HG03060 (cell line): Measurements from ENCODE around the gene ZNF396.

Experiments
- ATAC-seq: cut with Tn5 transposase; IDR thresholded peaks from one replicate; pipeline ENCODE4 v1.9.1; 2021; ENCODE audit warnings: low read depth, moderate number of reproducible peaks; ENCODE audit not compliant: unreplicated experiment

The ZNF396 gene

GRCh38 chr18:35343488-35343935 is 33.6 kb downstream of the ZNF396 start:
- ATAC-seq: no peak

DNA sequence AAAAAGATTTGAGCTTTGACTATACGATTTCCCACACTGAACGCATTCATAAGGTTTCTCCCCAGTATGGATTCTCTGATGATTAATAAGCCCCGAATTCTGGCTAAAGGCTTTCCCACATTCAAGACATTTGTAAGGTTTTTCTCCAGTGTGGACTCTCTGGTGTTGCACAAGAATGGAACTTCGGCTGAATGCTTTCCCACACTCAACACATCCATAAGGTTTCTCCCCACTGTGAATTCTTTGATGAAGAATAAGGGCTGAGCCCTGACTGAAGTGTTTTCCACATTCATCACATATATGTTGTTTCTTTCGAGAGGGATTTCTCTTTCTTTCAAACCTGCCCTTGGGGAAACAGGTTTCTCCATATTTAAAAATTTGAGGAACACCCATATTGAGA is 39.9 kb downstream of the ZNF396 start:
- no peak for ATAC-seq

GRCh38 chr18:35335866-35336265 is 41.3 kb downstream of the ZNF396 start:
- no peak for ATAC-seq

DNA sequence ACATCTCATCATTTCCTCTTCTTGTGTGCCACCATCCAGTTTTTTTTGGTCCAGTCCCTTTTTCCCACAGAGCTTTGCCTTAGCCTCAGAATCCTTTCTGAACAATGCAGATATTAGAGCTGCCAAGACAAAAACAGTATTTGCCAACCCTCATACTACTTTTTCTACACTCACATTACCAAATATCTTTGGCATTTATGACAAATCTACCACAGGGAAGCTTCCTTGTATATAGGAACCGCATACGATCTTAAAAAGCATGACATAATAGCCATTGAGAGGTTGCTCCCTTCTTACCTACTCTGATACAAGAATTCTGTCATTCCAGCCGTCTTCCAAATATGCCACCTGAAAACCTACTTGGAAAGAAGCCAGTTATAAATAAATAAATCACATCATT is 42.3 kb downstream of the ZNF396 start:
- no peak for ATAC-seq

DNA sequence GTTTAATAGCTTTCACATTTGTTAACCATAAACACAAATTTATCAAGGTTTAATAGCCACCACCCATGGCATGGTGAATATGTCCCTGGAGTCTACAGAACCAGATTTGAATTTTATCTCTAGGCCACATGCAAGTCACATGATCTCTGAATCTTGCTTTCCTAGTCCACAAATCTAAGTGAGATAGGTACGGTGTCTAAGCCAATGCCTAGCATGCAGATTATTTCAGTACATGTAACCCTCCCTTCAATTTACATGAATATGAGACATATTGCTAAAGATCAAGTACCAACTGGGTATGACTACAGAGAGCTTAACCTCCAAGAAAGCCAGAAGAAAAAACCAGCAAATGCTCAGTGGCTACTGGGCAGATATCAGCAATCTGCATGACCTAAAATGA is 42.9 kb downstream of the ZNF396 start:
- ATAC-seq: no peak

- ATAC-seq: no peak
Measured at GRCh38 chr18:35331367-35332087, 45.6 kb downstream of the ZNF396 start.

DNA sequence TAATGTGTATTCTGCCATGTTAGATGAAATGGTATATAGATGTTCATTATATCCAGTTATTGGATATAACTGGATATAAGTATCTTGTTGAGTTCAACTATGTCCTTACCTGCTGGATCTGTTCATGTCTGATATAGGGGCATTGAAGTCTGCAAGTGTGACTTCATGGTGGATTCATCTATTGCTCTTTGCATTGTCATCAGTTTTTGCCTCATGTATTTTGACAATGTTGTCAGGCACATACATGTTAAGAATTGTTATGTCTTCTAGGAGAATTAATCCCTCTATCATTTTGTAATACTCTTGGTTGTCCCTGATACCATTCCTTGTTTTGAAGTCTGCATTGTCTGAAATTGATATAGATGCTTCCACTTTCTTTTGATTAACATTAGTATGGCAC is 48.3 kb downstream of the ZNF396 start:
- ATAC-seq: no peak

- no peak for ATAC-seq
Measured at GRCh38 chr18:35326695-35327387, 50.3 kb downstream of the ZNF396 start.

DNA sequence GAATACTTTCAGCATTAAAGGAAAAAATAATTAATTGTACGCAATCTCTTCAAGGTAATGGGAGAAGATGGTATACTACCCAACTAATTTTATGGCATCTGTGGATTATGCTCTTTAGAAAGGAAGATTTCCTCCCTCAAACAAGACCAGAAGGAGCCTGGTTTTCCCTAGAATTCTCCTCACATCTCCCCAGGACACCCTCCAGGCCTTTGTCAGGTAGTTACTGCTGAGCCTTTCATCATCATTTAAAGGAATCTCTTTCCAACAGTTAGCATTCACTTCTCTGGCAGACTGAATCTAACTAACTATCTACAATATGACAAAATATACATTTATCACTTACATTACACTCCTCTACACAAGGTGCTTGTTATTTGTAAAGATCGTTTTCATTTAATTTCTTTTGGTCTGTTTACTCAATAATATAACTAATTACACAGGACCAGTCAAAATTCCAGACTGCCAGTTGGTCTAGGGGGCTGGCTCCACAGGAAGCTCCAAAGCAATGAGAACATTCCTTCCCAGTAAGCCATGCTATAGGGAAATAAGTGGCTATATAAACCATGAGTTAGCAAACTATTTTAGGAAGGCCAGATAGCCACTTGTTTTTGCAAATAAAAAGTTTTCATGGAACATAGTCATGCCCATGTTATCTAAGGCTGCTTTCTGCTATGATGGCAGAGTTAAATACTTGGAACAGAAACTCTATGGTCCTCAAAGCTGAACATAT is 52.0 kb downstream of the ZNF396 start:
- no peak for ATAC-seq

DNA sequence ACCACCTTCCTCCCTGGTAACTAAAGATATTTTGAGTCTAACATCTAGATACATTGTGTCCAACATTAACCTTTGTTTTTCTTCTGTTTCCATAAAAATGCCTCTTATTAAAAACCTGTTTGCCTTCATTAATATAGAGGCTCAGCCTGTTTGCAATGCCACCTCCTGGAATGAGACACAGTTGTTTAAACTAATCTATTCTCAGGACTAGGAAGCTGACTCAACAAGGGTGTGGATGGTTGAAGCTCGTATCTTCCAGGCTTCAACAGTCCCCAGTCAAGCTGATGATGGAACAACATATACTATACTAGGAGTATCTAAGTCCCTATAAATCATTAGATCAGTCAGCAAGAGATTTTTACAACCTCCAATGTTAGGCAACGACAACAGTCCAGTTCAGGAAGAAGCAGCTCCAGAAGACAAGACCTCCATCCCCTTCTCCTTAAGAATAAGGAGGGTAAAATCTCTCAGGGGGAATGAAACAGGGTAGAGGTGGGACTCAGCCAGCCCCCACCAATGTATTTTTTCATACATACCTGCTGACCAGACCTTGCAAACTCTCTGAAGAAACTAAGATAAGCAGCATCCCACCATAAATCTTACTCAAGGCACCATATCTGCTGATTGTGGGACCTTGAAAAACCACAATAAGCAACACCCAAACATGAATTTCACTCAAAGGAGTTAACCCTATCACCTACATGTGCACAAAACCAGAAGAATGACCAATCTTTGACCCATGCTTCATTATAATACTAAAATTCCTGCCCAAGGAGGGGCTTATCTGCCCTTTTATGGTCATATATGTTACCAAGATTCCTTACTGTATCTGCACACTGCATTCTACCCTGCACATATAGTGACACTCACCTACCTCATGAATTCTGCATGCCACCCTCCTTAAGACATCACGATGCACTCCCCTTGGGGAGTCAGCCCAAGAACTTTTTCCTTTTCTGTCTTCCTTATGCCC is 54.4 kb downstream of the ZNF396 start:
- ATAC-seq: no peak
